Measurements from ENCODE around the gene CPB2.
A peak's percentile ranks its signal among the peaks of the same experiment; 100 is the strongest.

Gene CPB2

GRCh38 chr13:46097015-46097414 lies 7.8 kb downstream of the CPB2 start:
- no peak for DNase-seq

GRCh38 chr13:46094478-46094877 lies 10.4 kb downstream of the CPB2 start:
- DNase-seq, result no peak

- DNase-seq, result no peak
Observed at GRCh38 chr13:46088821-46089562, 15.8 kb downstream of the CPB2 start.

- DNase-seq, result no peak
Observed at GRCh38 chr13:46087481-46087880, 17.4 kb downstream of the CPB2 start.

GRCh38 chr13:46086985-46087384 lies 17.8 kb downstream of the CPB2 start:
- no peak for DNase-seq

- no peak for DNase-seq
Observed at GRCh38 chr13:46086421-46086922, 18.4 kb downstream of the CPB2 start.

GRCh38 chr13:46085737-46086136 lies 19.1 kb downstream of the CPB2 start:
- DNase-seq, result no peak

GRCh38 chr13:46082324-46082723 lies 22.5 kb downstream of the CPB2 start:
- DNase-seq, result no peak

- no peak for DNase-seq
Observed at GRCh38 chr13:46079770-46080169, 25.1 kb downstream of the CPB2 start.

GRCh38 chr13:46077265-46077664 lies 27.6 kb downstream of the CPB2 start:
- DNase-seq, result peak in 1 of 2 donors; percentile 55

- DNase-seq, result no peak
Observed at GRCh38 chr13:46076827-46077226, 28.0 kb downstream of the CPB2 start.

GRCh38 chr13:46075811-46076210 lies 29.0 kb downstream of the CPB2 start:
- DNase-seq, result no peak

GRCh38 chr13:46071590-46072249 lies 33.1 kb downstream of the CPB2 start:
- DNase-seq, result peak in 1 of 2 donors; percentile 32

- DNase-seq, result no peak
Observed at GRCh38 chr13:46063292-46063691, 41.5 kb downstream of the CPB2 start.

- DNase-seq, result no peak
Observed at GRCh38 chr13:46062185-46062584, 42.6 kb downstream of the CPB2 start.

GRCh38 chr13:46059405-46059804 lies 45.4 kb downstream of the CPB2 start:
- no peak for DNase-seq

- no peak for DNase-seq
Observed at GRCh38 chr13:46058268-46058667, 46.6 kb downstream of the CPB2 start.

- no peak for DNase-seq
Observed at GRCh38 chr13:46057256-46058015, 47.4 kb downstream of the CPB2 start.

GRCh38 chr13:46053162-46054012 lies 51.4 kb downstream of the CPB2 start:
- DNase-seq, result no peak

- DNase-seq, result peak; percentile 72 to 93
Observed at GRCh38 chr13:46052319-46053161, 52.3 kb downstream of the CPB2 start, which contains the start of gene ZC3H13. Gene ZC3H13, minus strand, starts transcription at chr13:46052746. Its CDS starts 7,239 bp downstream, at chr13:46045507.

- no peak for DNase-seq
Observed at GRCh38 chr13:46051968-46052318, 52.9 kb downstream of the CPB2 start.

GRCh38 chr13:46050771-46051170 lies 54.1 kb downstream of the CPB2 start:
- no peak for DNase-seq

All from bone marrow (tissue), 2 donors.